ENCODE measurements around the gene FASTK.
"Not testable (repeated sequence)": the region's sequence is repeated elsewhere in the genome, so short reads cannot be mapped to it uniquely, and the experiment has no call there.

The FASTK gene

GRCh38 chr7:151045967-151046366 lies 34.6 kb downstream of the FASTK start:
- no peak for DNase-seq

GRCh38 chr7:151045262-151045661 lies 35.3 kb downstream of the FASTK start:
- DNase-seq: no peak

GRCh38 chr7:151043959-151044358 lies 36.6 kb downstream of the FASTK start:
- no peak for DNase-seq

GRCh38 chr7:151043449-151043848 lies 37.2 kb downstream of the FASTK start:
- DNase-seq: not testable (repeated sequence)

- DNase-seq: no peak
These were observed 39.8 kb downstream of the FASTK start for GRCh38 chr7:151040616-151041375.

- DNase-seq: no peak
These were observed 40.6 kb downstream of the FASTK start for GRCh38 chr7:151039850-151040548.

GRCh38 chr7:151038951-151039849 lies 41.4 kb downstream of the FASTK start:
- no peak for DNase-seq

- DNase-seq: no peak
These were observed 44.7 kb downstream of the FASTK start for GRCh38 chr7:151035902-151036301.

- no peak for DNase-seq
These were observed 45.4 kb downstream of the FASTK start for GRCh38 chr7:151035026-151035717.

- no peak for DNase-seq
These were observed 46.1 kb downstream of the FASTK start for GRCh38 chr7:151034312-151035025.

- DNase-seq: no peak
These were observed 46.8 kb downstream of the FASTK start for GRCh38 chr7:151033864-151034249.

- DNase-seq: no peak
These were observed 47.4 kb downstream of the FASTK start for GRCh38 chr7:151032936-151033863.

- no peak for DNase-seq
These were observed 49.6 kb downstream of the FASTK start for GRCh38 chr7:151031011-151031410.

- no peak for DNase-seq
These were observed 51.6 kb downstream of the FASTK start for GRCh38 chr7:151028948-151029501.

- peak; percentile 95 to 99 for DNase-seq
These were observed 52.3 kb downstream of the FASTK start, which contains the start of gene ABCB8 for GRCh38 chr7:151028131-151028947. Gene ABCB8, plus strand, starts transcription at chr7:151028450. Its CDS starts 66 bp downstream, at chr7:151028516.

GRCh38 chr7:151027728-151028130 lies 52.9 kb downstream of the FASTK start:
- DNase-seq: not testable (repeated sequence)

- DNase-seq: not testable (repeated sequence)
These were observed 53.6 kb downstream of the FASTK start for GRCh38 chr7:151026771-151027727.
